NB4 (cell line): ENCODE results near the gene SLF2.

Experiments
- DNase-seq: peaks from one replicate; pipeline ENCODE4 v3.0.0; 2010; ENCODE audit warnings: low read depth
- H3K4me3 ChIP-seq: one replicate; pipeline ENCODE4 v1.5.1; 2011; ENCODE audit warnings: mild to moderate bottlenecking, low read depth, low read length, moderate library complexity
- CTCF ChIP-seq: IDR thresholded peaks from one replicate; pipeline ENCODE4 v1.5.1; 2012; ENCODE audit warnings: low read depth, low read length
- MAX ChIP-seq: IDR thresholded peaks from 2 replicates; pipeline ENCODE4 v1.6.1; 2011; ENCODE audit warnings: low read depth, low read length
- MYC ChIP-seq: IDR thresholded peaks from 2 replicates; pipeline ENCODE4 v1.6.1; 2011; ENCODE audit warnings: low read depth, low read length
- POLR2A ChIP-seq: IDR thresholded peaks from 2 replicates; pipeline ENCODE4 v1.6.1; 2011; ENCODE audit warnings: mild to moderate bottlenecking; ENCODE audit not compliant: insufficient read length; ENCODE audit errors: extremely low read depth

SLF2 gene

GRCh38 chr10:101012525-101013364 lies 100.0 kb downstream of the SLF2 start:
- H3K4me3 ChIP-seq = no peak overlapping the region
- TF ChIP-seq MYC = no peak
- TF ChIP-seq CTCF = peak; percentile 91
- DNase-seq = peak; percentile 92

GRCh38 chr10:101013365-101013825 lies 100.6 kb downstream of the SLF2 start:
- TF ChIP-seq MAX (no peak), MYC (no peak), POLR2A (no peak), CTCF (no peak)
- DNase-seq = no peak
- H3K4me3 ChIP-seq = no peak overlapping the region

- TF ChIP-seq CTCF (peak; percentile 97), MAX (peak; percentile 78), MYC (no peak; the same call in 1 of the 2 replicates), POLR2A (no peak)
- H3K4me3 ChIP-seq = no peak overlapping the region
- peak; percentile 73 for DNase-seq
Observed at GRCh38 chr10:101014230-101014884, 101.6 kb downstream of the SLF2 start.
